Fibroblast of lung (primary cell): ENCODE results near the gene DOLK. TPM values are rescaled to one million over a fixed set of nuclear protein-coding genes. Genes with fewer than 3 reads are reported as not detected.

Experiments
- DNase-seq, 2 donors: peaks; one replicate each; pipeline versions ENCODE4 v3.0.0 to v3.0.0-alpha.2; 2010; ENCODE audit warnings: low read depth in 2 of 2
- H2AFZ ChIP-seq: 2 replicates; pipeline ENCODE4 v1.5.1; 2012; ENCODE audit warnings: low read length, control low read depth, inconsistent platforms
- H3K27ac ChIP-seq: 2 replicates; pipeline ENCODE4 v1.5.1; 2011; ENCODE audit warnings: low read length, control low read depth; ENCODE audit not compliant: insufficient read depth
- H3K27me3 ChIP-seq: 2 replicates; pipeline ENCODE4 v1.5.1; 2011; ENCODE audit warnings: mild to moderate bottlenecking, low read length; ENCODE audit not compliant: control insufficient read depth, insufficient read depth
- H3K36me3 ChIP-seq: 2 replicates; pipeline ENCODE4 v1.5.1; 2011; ENCODE audit warnings: low read length; ENCODE audit not compliant: control insufficient read depth, insufficient read depth
- H3K4me1 ChIP-seq: 2 replicates; pipeline ENCODE4 v1.5.1; 2011; ENCODE audit warnings: low read length; ENCODE audit not compliant: control insufficient read depth, insufficient read depth; ENCODE audit errors: extremely low read depth
- H3K4me2 ChIP-seq: 2 replicates; pipeline ENCODE4 v1.5.1; 2011; ENCODE audit warnings: low read length, control low read depth; ENCODE audit not compliant: insufficient read depth; ENCODE audit errors: extremely low read depth
- H3K4me3 ChIP-seq, 4 experiments: fragments of 200-600 bp in 1 of 4; sonication (generic) in 1 of 4; replicated peaks in 1 of 4; 2 replicates each; pipeline ENCODE4 v1.5.1; 2011 to 2016; ENCODE audit warnings: low read length in 4 of 4, low read depth in 3 of 4, mild to moderate bottlenecking in 3 of 4, control low read depth in 2 of 4, inconsistent platforms in 1 of 4, mixed read lengths in 1 of 4; ENCODE audit not compliant: insufficient read depth in 1 of 4; ENCODE audit errors: control extremely low read depth in 1 of 4
- H3K79me2 ChIP-seq: 2 replicates; pipeline ENCODE4 v1.5.1; 2012; ENCODE audit warnings: mild to moderate bottlenecking, low read length, inconsistent platforms; ENCODE audit not compliant: control insufficient read depth, insufficient read depth
- H3K9ac ChIP-seq: 2 replicates; pipeline ENCODE4 v1.5.1; 2011; ENCODE audit warnings: mild to moderate bottlenecking, low read length, control low read depth; ENCODE audit not compliant: insufficient read depth
- H3K9me3 ChIP-seq: 2 replicates; pipeline ENCODE4 v1.5.1; 2012; ENCODE audit warnings: low read depth, low read length; ENCODE audit not compliant: control insufficient read depth, insufficient read depth
- H4K20me1 ChIP-seq: 2 replicates; pipeline ENCODE4 v1.5.1; 2011; ENCODE audit warnings: low read length; ENCODE audit not compliant: control insufficient read depth, insufficient read depth; ENCODE audit errors: extremely low read depth
- EZH2 ChIP-seq: IDR thresholded peaks from 2 replicates; pipeline ENCODE4 v1.5.1; 2012; ENCODE audit warnings: low read length, control low read depth, mild to moderate bottlenecking; ENCODE audit errors: missing control alignments
- polyA minus RNA-seq: library from RNA; depleted of rRNA, polyadenylated mRNA; stranded (reverse); fragments of >200 nt; gene quantifications from 2 replicates; pipeline ENCODE4 v1.2.3, GENCODE V29; 2011; ENCODE audit warnings: low replicate concordance
- polyA plus RNA-seq, 2 donors: library from polyadenylated mRNA; depleted of rRNA in 1 of 2; stranded (reverse) in 1 of 2; unstranded in 1 of 2; fragments of >200 nt; gene quantifications; 2 replicates each; pipeline ENCODE4 v1.2.1, GENCODE V29; 2011 to 2012; ENCODE audit warnings: missing spikeins in 1 of 2
- total RNA-seq: library from RNA; depleted of rRNA; stranded (reverse); fragments of >200 nt; gene quantifications from 2 replicates; pipeline ENCODE4 v1.2.1, GENCODE V29; 2014
- TF ChIP-seq, protein P1 (sequence below), 2 donors: IDR thresholded peaks in 1 of 2; conservative IDR thresholded peaks in 1 of 2; 1 replicate in 1 of 2; 2 replicates in 1 of 2; pipeline ENCODE4 v1.5.1; 2011 to 2012; ENCODE audit warnings: low read length in 2 of 2, control low read depth in 1 of 2, inconsistent platforms in 1 of 2, low read depth in 1 of 2, mild to moderate bottlenecking in 1 of 2

Gene DOLK
- total RNA-seq (24.9 and 29.9 TPM in 2 replicates), polyA plus RNA-seq (31.4 and 37.5 TPM in 2 replicates), polyA minus RNA-seq (59.3 and 75.8 TPM in 2 replicates)
- 23.0 and 29.2 TPM in 2 replicates for polyA plus RNA-seq (2012)

- peak; percentile 85 to 88 for DNase-seq
- Histone ChIP-seq H3K9ac (peak within 1 kb of the TSS; percentile 94), H3K4me1 (peaks cover 6% of the 10 kb centered on the region), H3K4me3 (peak within 1 kb of the TSS; percentile 75 to 95 (median 80)), H3K4me2 (peak within 1 kb of the TSS; percentile 89), H3K36me3 (no peaks in the 10 kb centered on the region), H4K20me1 (no peaks in the 10 kb centered on the region), H3K27me3 (no peaks in the 10 kb centered on the region), H3K79me2 (peaks cover 17% of the 10 kb centered on the region), H2AFZ (peak within 1 kb of the TSS; percentile 97), H3K27ac (peak within 1 kb of the TSS; percentile 96), H3K9me3 (no peaks in the 10 kb centered on the region)
- TF ChIP-seq, protein P1, sequence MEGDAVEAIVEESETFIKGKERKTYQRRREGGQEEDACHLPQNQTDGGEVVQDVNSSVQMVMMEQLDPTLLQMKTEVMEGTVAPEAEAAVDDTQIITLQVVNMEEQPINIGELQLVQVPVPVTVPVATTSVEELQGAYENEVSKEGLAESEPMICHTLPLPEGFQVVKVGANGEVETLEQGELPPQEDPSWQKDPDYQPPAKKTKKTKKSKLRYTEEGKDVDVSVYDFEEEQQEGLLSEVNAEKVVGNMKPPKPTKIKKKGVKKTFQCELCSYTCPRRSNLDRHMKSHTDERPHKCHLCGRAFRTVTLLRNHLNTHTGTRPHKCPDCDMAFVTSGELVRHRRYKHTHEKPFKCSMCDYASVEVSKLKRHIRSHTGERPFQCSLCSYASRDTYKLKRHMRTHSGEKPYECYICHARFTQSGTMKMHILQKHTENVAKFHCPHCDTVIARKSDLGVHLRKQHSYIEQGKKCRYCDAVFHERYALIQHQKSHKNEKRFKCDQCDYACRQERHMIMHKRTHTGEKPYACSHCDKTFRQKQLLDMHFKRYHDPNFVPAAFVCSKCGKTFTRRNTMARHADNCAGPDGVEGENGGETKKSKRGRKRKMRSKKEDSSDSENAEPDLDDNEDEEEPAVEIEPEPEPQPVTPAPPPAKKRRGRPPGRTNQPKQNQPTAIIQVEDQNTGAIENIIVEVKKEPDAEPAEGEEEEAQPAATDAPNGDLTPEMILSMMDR (conservative IDR thresholded peaks at IDR 0.05 in 1 of 2, IDR thresholded peaks at IDR 0.05 in 1 of 2; ENCODE audit: low read depth in 1 of 2, low read length in 2 of 2) = no peak
- TF ChIP-seq EZH2 = no peak
Measured at GRCh38 chr9:128947527-128948301, at the start of gene DOLK, which contains the start of gene NUP188. DOLK (minus strand) TSS chr9:128947603; CDS start chr9:128947303, 300 bp downstream. NUP188 (plus strand) TSS chr9:128947699; CDS start chr9:128947720, 21 bp downstream.

DNA sequence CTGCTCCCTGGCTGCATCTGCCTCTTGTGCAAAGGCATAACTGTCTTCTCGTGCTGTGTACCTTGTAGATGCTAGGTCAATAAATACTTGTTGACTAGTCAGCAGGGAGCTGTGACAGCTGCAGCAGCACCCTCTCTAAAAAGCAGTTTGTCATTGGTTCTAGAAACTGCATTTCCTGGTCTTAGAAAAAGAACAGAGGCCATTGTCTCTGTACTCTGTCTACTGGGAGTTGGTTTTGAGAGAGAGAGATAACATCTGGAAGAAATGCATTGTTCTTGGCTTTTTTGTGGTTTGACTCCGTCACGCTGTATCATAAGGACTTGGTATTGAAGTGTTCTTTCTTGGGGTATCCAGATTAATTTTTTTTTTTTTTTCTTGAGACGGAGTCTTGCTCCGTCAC lies 48.4 kb upstream of the DOLK start:
- TF ChIP-seq, protein P1 (conservative IDR thresholded peaks at IDR 0.05 in 1 of 2, IDR thresholded peaks at IDR 0.05 in 1 of 2; ENCODE audit: low read depth in 1 of 2, low read length in 2 of 2) = no peak
- TF ChIP-seq EZH2 = no peak
- no peak overlapping the region for H3K9ac ChIP-seq
- peak in 1 of 2 donors; percentile 67 for DNase-seq

GRCh38 chr9:128992995-128993394 lies 45.6 kb upstream of the DOLK start:
- Histone ChIP-seq H4K20me1 (no peaks in the 10 kb centered on the region), H3K27ac (no peak overlapping the region), H3K4me3 (no peak overlapping the region), H3K27me3 (no peaks in the 10 kb centered on the region), H3K4me1 (peaks cover under 1% of the 10 kb centered on the region), H3K9ac (no peak overlapping the region), H3K4me2 (no peak overlapping the region), H3K79me2 (no peaks in the 10 kb centered on the region), H3K36me3 (peaks cover 27% of the 10 kb centered on the region), H2AFZ (no peak overlapping the region), H3K9me3 (no peaks in the 10 kb centered on the region)
- TF ChIP-seq EZH2 = no peak
- TF ChIP-seq, protein P1 (conservative IDR thresholded peaks at IDR 0.05 in 1 of 2, IDR thresholded peaks at IDR 0.05 in 1 of 2; ENCODE audit: low read depth in 1 of 2, low read length in 2 of 2) = peak in 1 of 2 donors; percentile 36
- peak in 1 of 2 donors; percentile 11 for DNase-seq

More for the DNA sequence above, 48.4 kb upstream of the DOLK start:
- no peaks in the 10 kb centered on the region for H3K9me3 ChIP-seq
- no peaks in the 10 kb centered on the region for H3K79me2 ChIP-seq
- H3K4me2 ChIP-seq = no peak overlapping the region
- H3K4me3 ChIP-seq = no peak overlapping the region
- H3K36me3 ChIP-seq = peaks cover 35% of the 10 kb centered on the region
- H4K20me1 ChIP-seq = no peaks in the 10 kb centered on the region
- no peak overlapping the region for H3K27ac ChIP-seq
- no peak overlapping the region for H2AFZ ChIP-seq
- no peaks in the 10 kb centered on the region for H3K27me3 ChIP-seq
- H3K4me1 ChIP-seq = no peaks in the 10 kb centered on the region
